Fibroblast of upper back skin (primary cell): ENCODE data around the gene BICC1.

Source experiments
- DNase-seq: peaks from one replicate; pipeline ENCODE4 v3.0.0-alpha.2; 2013

The BICC1 gene

DNA sequence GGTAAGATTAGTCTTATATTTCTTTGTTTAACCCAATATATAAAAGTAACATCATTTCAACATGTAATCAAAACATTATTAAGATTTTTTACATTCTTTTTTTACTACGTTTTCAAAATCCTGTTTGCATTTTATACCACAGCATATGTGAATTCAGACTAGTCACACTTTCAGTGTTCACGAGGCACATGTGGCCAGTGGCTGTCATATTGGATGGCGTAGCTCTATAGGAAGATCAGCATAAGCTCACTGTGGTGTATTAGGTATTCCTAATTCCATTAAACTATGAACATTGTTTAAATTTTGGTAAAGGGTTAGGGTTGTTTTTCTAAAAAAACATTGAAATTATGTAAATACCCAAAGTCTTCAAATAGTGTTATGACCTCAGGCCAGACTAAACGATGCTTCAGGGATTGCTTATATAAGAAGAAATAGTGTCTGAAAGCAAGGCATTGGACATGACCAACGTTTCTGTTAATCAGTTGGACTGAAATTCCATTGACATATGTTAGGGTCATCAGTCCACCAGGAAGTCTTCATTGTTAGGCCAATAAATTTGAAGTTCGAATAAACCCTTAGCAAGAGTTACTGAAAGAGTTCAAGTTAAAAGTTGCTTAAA is 97.0 kb downstream of the BICC1 start:
- peak; percentile 50 for DNase-seq

DNA sequence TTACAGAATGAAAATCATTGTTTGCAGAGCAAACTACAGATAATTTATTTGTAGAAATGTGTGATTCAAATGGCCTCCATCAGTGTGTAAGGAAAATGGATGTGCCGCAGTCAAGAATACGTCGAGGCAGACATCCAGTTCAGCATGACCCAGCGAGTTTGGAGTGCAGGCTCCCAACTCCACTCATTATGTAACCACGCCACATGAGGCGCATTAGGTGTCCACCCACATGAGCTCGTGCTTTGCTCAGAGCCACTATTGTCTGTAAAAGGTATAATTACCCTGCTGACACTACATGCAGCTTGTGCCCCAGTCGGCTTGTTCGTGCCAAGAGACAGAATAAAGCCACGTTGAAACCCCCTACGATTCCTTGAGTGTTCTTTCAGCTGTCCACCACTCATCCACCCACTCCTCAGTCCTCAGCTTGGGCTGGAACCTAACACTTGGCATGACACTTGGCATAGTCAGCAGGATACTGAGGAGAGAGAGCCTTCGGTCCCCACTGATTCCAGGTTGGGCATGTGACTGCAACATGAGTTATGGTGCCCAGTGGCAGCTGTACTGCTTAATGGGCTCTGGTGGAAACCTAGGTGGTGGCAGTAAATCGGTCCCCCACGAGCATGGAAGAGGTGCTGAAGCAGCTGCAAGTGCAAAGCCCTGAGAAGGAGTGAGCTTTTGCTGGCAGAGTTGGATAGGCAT is 102.7 kb downstream of the BICC1 start:
- DNase-seq: no peak

DNA sequence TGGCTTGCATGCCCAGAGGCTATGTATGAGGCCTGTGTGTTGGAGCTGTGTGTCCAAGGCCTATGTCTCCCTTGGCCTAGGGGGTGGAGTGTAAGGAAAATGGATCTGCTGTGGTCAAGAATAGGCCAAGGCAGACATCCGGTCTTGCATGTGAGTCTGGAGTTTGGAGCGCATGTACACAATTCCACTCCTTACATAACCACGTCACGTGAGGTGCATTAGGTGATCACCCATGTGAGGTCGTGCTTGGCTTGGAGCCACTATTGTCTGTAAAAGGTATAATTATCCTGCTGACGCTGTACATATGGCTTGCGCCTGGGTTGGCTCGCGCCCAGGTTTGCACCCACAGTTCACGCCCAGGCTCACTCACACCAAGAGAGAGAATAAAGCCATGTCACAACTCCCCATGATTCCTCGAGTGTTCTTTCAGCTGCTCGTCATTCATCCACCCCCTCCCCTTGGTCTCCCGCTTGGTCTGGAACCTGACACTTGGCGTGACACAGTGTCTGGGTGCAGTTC is 105.5 kb downstream of the BICC1 start:
- no peak for DNase-seq

DNA sequence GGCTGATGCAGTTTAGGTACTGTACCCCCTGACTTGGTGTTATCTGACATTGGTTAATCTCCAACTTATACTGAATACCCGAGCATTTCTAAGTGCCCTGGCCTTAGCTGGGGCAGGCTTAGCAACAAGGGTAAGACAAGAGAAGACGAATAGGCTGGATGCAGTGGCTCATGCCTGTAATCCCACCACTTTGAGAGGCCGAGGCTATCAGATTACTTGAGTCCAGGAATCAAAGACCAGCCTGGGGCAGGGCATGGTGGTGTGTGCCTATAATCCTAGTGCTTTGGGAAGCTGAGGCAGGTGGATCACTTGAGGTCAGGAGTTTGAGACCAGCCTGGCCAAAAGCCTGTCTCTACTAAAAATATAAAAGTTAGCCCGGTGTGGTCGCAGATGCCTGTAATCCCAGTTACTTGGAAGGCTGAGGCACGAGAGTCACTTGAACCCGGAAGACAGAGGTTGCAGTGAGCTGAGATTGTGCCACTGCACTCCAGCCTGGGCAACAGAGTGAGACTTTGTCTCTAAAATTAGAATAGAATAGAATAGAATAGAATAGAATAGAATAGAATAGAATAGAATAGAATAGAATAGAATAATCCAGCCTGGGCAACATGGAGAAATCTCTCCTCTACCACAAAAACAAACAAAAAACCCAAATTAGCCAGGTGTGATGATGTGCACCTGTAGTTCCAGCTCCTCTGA is 108.9 kb downstream of the BICC1 start:
- no peak for DNase-seq

DNA sequence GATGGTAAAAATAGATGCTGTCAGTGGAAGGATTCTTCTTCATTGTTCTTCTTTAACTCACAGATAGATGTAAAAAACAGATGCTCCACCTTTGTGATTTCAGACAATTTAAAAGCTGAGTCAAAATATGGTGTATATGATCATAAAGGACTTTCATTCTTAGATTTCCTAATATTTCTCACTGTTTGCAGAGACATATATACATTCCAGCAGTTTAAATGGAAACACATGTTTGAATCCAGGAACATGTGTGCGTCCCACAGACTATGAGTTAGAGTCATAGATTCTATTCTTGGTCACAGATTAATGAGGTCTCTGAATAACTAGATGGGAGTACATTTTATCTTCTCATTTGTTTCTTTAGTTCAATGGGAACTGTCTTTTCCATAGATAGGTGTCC is 109.6 kb downstream of the BICC1 start:
- DNase-seq: peak; percentile 94

DNA sequence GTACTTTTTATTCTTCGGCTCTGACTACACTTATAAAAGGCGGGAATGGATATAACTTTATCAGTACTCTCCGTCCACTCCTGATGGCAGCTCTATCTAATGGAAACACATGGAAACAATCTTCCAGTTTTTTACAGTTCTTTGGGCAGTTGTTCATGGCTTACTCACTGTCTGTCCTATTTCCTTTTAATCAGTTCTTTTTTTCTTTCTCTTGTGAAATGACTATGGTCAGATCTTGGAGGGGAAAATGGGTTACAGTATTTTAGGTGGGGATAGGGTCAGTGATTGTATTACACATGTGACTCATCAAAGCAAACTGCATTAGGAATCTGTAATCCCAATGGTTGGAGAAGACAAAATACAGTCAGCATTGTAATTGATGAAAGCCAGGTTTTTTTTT is 112.4 kb downstream of the BICC1 start:
- DNase-seq: peak; percentile 98

DNA sequence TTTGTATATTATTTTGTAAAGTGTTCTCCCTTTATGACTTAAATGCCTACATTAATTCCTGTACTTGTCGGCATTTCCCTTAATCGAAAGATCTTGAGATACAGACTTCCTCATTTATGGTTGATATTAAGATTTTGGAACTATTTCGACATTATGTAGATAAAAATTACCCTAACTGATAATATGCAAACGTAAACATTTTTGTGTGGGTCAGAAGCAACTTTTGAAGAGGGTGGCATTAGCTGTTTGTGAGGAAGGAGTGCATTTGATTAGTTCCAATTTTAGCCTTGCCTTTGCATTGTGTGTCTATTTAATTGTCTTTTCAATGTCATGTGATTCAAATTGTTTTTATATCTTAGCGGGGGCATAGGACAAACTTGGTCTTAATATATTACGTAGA is 114.7 kb downstream of the BICC1 start:
- DNase-seq: no peak

DNA sequence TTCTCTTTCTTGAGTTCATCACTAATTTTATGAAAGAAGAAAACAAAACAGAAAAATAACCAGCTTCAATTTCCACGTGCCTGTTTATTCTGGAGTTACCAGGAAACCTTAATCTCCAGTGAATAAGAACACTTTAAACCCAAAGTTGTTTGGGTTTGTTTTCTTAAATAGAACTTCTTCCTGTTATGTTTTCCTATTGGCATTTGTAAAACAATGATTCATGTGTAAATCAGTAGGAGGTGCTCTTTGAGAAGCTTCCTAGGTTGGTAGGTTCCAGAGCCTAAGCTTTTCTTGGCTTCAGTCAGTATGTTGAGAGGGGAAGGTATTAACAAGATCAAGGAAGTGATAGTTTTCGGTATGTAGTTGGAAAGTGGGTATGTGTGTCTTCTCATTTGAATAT is 119.0 kb downstream of the BICC1 start:
- DNase-seq: no peak

DNA sequence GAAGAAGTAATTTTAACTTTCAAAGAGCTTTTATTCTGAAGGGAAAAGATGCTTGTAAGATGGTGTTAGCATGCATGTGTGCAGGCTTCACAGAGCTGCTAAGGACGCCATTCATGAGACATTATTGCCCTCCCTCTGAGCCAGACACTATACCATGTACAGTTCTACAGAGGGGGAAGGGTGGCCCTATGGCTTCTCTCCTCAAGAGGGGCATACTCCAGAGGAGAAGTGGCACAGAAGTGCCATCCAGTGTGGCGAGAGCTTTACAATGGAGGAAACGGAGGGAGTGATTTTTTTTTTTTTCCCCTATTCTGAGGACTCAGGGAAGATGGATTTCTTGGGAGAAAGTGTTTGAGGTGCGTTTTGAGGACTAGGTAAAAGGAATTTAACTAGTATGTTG is 119.5 kb downstream of the BICC1 start:
- DNase-seq: no peak

DNA sequence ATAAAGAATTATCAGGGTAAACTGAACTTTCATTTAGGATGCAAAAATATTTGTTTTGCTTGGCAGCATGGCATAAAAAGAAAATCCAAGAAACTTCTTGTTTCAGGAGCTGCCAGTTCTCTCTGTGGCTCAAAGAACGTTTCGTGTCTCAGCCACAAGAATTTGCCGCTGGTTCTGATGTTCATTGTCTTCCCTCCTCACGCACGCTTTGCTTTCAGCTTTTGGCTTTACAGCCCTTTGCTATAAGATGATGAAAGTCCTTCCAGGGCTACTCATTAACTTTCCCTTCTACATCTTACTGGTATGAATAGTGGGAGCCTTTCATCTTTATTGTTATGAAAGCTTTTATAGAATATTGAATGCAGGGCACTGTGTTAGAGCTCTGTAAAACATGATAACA is 124.7 kb downstream of the BICC1 start:
- peak; percentile 81 for DNase-seq

DNA sequence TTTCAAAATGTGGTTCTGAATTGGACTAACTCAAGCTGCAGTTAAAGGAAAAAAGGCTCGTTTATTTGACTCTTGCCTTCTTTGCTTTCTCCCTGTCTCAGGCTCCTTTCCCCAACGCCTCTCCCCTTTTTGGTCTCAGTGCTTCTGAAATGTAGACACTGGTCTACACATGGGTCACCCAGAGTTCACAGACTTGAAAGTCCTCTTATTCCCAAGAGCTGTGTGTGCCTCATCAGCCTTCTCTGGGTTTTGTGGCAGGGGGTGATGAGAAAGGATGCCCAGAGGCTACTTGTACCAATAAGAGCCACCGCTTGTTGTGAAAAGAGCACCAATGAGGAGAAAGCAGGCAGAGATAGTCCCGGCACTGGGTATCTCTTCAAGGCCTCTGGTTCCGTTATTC is 125.7 kb downstream of the BICC1 start:
- peak; percentile 44 for DNase-seq

DNA sequence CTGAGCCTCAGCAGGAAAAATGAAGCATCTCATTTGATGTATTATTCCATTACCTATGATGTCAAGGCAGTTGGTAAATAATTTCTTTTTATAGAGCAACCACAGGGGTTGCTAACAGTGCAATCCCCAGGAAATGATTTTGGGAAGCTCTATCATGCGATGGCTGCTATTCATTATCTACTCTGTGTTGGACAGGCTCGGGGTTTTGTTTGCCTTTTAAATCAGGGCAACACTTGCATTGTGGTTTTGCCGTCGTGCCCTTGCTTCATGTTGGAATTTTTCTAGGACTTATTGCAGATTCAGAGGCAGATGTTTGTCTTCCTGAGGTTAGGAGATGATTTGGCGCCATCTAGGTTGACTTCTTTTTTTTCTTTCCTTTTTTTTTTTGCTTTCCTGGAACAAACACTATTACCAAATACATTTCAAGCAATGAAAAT is 128.4 kb downstream of the BICC1 start:
- DNase-seq: peak; percentile 100

DNA sequence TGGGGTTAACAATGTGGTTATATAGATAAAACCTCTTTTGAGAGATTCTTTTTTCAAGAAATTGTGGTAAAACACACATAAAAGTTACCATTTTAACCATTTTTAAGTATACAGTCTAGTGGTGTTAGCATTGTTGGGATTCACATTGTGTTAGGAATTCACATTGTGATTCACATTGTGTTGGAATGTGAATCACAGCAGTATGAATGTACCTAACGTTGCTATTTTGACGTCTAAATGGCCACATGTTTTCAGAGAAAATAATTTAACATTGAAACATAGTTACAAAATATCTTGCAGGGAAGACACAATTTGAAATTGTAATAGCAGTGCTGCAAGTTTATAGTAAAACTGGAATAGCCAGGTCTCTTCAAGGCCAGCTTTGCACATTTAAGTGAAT is 129.0 kb downstream of the BICC1 start:
- DNase-seq: peak; percentile 89

DNA sequence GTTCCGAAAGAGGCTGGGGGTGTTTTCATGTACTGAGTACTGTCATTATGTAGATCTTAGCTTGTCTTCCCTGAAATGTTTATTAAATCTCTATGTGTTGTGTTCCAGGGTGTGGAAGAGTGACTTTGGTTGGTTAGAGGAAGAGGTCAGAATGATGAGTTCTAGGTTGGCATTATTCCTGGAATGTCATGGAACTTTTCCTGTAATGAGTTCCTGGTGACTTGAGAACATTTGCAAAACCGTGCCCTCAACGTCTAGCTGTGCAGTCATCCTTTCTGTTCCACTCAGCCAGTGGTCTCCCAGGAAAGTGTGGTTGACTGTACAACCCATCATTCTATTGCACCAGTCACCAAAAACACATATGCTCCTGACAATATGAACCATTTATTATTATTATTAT is 129.6 kb downstream of the BICC1 start:
- peak; percentile 69 for DNase-seq

DNA sequence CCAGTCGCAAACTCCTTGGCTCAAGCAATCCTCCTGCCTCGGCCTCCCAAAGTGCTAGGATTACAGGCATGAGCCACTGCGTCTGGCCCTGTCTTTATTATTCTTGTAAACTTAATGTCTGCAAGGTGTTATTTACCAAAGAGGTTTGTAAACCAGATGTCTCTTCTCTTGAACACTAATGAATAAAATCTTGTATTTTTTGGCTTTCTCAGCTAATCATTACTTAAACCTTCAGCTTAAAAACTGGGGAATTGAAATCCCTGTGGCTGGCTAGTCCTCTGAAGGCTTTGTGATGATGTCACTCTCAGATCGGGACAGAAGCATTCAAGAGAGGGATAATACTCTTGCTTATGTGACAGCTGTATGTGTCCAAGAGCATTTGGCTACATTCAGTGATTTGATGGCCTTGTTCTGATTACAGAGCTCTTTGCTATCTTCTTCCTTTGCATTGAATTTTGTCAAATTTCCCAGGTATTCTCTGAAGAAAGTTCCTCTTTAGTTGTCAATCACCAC is 130.3 kb downstream of the BICC1 start:
- DNase-seq: no peak

DNA sequence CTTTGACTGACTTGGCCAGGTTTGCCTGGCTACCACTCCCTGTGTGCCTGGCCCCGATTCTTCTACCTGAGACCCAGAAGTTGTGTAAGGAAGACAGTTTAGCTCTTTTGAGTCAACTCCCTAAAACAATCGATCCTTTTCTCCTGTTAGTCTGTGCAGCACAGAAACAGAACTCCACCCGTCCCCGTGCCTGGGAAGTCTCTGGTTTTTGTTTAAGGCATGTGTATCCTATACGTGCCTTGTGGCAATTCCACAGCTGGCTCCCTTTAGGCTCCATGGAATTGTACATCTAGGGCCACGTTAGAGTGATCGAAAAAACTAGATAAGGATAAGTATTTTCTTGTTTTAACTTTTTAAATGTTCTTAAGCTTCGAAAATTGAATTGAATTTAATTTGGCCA is 131.6 kb downstream of the BICC1 start:
- DNase-seq: no peak

DNA sequence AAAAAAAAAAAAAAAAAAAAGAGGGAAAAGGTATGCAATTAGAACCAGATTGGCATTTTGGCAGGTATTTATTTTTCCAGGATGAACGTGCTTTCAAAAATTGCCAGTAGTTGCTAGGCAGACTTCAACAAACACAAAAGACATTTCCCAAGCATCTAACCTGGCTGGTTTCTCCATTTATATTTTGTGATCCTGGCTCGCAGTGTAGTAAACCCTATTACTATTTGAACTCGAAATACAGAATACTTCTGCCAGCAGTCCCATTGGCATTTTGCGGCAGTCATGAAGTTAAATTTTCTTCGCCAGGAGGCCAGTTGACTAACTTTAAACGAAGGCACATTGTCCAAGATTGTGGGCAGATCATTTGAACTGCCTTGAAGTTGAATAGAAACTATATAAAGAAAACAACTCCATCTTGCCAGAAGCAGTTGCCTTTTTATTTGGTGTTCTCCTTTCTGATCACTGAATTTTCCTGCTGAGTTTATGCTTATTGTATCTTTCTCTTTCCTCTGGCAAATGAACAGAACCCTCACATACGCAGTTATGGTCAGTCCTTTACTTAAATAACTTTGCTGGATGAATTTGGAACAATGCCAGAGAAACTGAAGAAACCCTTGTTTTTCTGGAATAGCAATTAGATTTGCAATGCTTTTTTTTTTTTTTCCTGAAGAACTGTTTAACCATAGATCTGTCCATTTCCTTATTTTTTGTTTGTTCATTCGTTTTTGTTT is 132.9 kb downstream of the BICC1 start:
- no peak for DNase-seq

DNA sequence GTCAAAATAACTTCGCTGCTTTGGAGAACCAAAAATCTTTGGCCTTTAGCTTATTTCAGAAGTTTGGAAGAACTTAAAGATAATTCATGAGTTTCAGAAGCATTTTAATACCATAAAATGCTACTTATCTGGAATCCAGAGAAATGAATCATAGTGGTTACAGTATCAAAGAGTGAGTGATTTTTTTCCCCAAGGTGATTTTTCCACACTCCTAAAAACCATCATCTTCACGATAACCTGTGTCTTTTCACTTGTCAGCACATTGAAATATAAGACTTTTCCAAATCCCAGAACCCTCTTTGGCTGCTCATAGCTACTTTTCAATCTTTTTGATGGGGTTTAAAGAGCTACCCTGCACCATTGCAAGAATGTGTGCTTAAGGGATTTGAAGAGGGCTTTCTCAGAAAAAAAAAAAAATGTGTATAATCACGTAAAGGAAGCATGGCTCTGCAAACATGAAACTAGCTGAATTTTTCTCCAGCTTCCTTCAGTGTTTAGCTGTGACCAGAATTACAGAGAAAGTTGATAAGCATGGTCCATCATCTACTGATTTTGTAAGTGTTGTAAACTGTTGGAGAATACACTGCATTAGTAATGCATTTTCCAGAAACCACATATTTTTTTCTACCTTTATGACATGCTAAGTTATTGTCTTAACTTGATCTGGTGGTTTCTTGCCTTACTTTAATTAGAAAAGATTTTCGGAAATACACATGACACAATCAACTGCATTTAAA is 134.9 kb downstream of the BICC1 start:
- DNase-seq: peak; percentile 79

DNA sequence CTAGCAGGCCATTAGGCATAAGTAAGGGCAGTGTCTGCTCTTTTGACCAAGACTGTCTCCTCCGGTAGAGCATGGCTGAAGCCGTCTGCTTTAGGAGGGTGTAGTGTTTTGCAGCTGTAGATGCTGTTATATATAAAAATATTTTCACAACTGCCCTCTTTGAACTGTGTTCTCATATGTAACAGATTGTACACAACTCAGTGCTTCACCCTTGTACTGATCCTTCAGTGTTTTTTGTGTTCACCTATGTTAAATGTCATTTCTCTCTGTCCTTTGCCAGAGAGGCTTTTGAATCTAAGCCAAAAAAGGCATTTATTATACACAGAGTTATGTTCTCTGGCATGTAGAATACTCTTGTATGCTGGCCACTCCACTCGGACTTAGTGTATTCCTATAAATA is 135.5 kb downstream of the BICC1 start:
- no peak for DNase-seq

DNA sequence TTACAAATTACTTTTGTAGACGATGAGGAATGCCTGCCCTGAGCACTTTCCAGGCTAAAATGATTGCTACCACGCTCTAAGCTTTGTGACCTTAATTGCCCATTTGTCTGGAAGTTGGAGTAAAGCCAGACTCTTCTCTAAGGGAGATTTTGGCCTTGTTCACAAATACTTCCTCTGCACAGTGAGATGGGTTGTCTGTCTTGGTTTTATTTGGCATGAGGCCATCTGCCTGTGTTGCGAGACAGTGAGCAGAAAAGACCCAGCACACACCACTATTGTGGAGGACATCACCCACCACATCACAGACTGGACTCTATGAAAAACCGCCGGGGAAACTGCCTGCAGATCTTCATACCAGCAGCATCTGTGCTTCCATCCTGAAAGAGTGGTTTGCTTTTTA is 138.4 kb downstream of the BICC1 start:
- peak; percentile 97 for DNase-seq

DNA sequence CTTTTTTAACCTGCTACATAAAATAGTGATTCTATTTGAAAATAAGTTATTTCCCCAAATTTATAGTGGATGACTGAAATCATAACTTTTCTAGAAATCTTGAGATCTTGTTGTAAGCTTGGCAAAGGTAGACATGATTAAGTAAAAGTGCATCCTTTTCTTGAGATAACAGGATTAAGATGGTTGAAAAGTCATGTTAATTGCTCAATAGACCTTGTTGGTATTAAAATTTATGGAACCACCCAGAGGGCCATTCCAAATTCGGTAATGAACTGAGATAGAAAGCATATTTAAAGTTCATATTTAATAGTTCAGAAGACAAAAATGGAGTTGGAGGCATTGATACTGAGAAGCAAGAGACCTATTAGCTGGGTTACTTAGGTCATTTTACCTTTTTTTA is 139.1 kb downstream of the BICC1 start:
- no peak for DNase-seq

DNA sequence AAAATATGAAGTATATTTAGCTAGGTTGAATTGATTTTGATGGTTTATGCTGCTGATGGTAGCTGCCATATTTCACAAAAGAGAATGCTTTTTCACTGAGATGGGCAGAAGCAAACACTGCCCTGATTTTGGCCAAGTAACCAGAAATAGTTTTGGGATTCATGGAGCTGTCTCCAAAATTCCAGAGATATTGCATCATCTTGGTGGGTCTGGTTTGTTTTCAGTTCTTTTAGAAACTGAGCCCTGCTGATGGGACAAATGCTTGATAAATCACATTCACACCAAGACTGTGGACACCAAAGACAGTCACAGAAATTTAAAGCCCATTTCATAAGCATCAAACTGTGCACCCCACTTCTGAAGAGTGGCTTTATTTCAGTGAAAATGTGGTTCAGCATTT is 140.5 kb downstream of the BICC1 start:
- DNase-seq: peak; percentile 94
